Hippocampal formation (tissue), 2 donors: ENCODE results near the gene HPRT1.

Experiments used
- DNase-seq, 2 donors: peaks; one replicate each; lab custom pipeline; 2025; lab: John Stamatoyannopoulos, UW

HPRT1 gene

GRCh38 chrX:134543288-134543687, 83.3 kb downstream of the HPRT1 start:
- DNase-seq, result no peak

GRCh38 chrX:134544135-134544512, 84.2 kb downstream of the HPRT1 start:
- DNase-seq, result no peak

- no peak for DNase-seq
Measured at GRCh38 chrX:134544513-134545151, 84.7 kb downstream of the HPRT1 start.

GRCh38 chrX:134545510-134545909, 85.5 kb downstream of the HPRT1 start:
- no peak for DNase-seq

GRCh38 chrX:134546187-134546586, 86.2 kb downstream of the HPRT1 start:
- DNase-seq, result no peak

- DNase-seq, result no peak
Measured at GRCh38 chrX:134547047-134547679, 87.2 kb downstream of the HPRT1 start.

- no peak for DNase-seq
Measured at GRCh38 chrX:134548257-134549201, 88.6 kb downstream of the HPRT1 start.
